ENCODE measurements around the gene MARK2. TPM values are rescaled to one million over a fixed set of nuclear protein-coding genes. Genes with fewer than 3 reads are reported as not detected.

MARK2 gene
- total RNA-seq, 4 donors from 2014 or later, result 47.0 to 91.0 (median 62.2) TPM

DNA sequence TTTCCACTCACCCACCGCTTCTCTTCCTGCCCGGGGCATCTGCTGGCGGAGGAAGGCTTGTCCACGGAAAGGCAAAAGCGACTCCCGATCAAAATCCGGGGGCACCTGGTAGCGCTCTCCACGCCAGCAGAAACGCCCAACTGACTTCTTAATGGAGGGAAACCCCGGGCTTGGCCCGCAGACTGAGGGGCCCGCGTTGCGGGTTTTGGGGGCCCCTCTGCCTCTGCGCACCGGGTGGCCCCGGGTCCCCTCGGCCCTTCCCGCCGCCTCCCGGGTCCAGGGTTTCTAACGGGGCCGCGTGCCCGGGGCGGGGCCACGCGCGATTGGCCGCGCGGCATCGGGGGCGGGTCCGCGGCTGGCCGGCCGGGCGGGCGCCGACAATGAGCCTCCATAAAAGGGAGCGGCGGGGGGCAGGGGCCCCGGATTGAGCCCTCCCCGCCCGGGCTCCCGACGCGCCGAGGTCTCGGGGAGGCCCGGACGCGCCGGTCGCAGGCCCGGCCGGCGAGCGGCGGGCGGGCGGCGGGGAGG is 25.8 kb upstream of the MARK2 start, which contains the start of gene SPINDOC:
Gene SPINDOC (plus strand): TSS at position 422 of the 528 bp plus-strand sequence. CDS start 231 bp downstream, outside the sequence.
- H3K4me1 ChIP-seq, result peaks cover 6 to 35% (median 19%) of the 10 kb centered on the region in 3 donors
- H3K4me3 ChIP-seq, result peak within 1 kb of the TSS; percentile 60 to 97 (median 83)
- DNase-seq, result no peak
- no peaks in the 10 kb centered on the region for H3K9me3 ChIP-seq
- TF ChIP-seq POLR2A (IDR thresholded peaks at IDR 0.05), result peak in 2 of 4 donors; percentile 13 to 49
- TF ChIP-seq, protein P1, sequence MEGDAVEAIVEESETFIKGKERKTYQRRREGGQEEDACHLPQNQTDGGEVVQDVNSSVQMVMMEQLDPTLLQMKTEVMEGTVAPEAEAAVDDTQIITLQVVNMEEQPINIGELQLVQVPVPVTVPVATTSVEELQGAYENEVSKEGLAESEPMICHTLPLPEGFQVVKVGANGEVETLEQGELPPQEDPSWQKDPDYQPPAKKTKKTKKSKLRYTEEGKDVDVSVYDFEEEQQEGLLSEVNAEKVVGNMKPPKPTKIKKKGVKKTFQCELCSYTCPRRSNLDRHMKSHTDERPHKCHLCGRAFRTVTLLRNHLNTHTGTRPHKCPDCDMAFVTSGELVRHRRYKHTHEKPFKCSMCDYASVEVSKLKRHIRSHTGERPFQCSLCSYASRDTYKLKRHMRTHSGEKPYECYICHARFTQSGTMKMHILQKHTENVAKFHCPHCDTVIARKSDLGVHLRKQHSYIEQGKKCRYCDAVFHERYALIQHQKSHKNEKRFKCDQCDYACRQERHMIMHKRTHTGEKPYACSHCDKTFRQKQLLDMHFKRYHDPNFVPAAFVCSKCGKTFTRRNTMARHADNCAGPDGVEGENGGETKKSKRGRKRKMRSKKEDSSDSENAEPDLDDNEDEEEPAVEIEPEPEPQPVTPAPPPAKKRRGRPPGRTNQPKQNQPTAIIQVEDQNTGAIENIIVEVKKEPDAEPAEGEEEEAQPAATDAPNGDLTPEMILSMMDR (IDR thresholded peaks at IDR 0.05), result no peak
- peaks cover 6 to 21% (median 7%) of the 10 kb centered on the region in 3 donors for H3K36me3 ChIP-seq
- intact Hi-C loops (cut with DNase I), result loop anchor here (10.0 kb wide), 1 partner anchor 48 kb away; the partner anchor contains the start of gene ZFTA
- H3K27ac ChIP-seq, result peak within 1 kb of the TSS; percentile 81 to 88 (median 86)
- no peaks in the 10 kb centered on the region for H3K27me3 ChIP-seq
- WGBS, 2 donors, result 0% methylated on average over 3 to 4 of the region's 65 CpGs

DNA sequence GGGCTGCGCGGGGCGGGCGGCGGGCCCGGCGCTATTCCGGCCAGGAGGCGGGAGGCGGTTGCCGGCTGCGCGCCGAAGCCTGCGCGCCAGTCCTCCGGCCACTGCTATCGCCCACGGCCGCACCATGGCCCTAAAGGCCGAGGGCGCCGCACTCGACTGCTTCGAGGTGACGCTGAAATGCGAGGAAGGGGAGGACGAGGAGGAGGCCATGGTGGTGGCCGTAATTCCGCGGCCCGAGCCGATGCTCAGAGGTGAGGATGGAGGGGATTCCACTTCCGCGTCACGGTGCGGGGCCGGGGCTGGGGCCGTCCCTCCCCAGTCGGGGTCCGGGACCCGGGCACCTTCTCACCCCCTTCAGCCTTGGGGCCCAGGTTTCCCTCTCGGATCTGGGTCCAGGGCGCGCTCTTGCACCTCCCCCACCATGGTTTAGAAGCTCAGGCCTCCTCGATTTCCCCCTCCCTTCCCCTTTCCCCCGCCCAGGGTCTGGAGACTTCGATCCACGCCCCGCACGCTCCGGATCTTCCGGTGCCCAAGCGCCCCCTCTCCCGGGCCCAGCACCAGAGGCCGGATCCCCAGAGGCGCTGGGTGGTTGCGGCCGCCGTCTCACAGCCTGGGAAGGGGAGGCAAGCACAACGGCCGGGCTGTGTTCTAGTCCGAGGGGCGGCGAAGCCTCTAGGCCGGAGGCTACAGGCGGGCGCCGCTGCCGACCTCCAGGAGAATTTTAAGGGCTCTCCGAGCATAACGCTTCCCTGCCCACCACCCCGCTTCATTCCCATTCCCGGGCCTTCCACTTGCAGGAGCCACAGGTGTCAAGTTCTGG is 25.1 kb upstream of the MARK2 start:
- peak overlapping the region; percentile 60 to 97 (median 83) for H3K4me3 ChIP-seq
- DNase-seq, result no peak
- WGBS, 2 donors, result 0 to 7% methylated on average over 5 to 9 of the region's 74 CpGs
- peak overlapping the region; percentile 81 to 88 (median 86) for H3K27ac ChIP-seq
- TF ChIP-seq, protein P1 (IDR thresholded peaks at IDR 0.05), result no peak
- no peak for TF ChIP-seq POLR2A (IDR thresholded peaks at IDR 0.05)
- H3K9me3 ChIP-seq, result no peaks in the 10 kb centered on the region
- intact Hi-C loops (cut with DNase I), result loop anchor here (10.0 kb wide), 1 partner anchor 49 kb away; the partner anchor contains the start of gene ZFTA
- H3K4me1 ChIP-seq, result peaks cover 6 to 35% (median 19%) of the 10 kb centered on the region in 3 donors
- H3K27me3 ChIP-seq, result no peaks in the 10 kb centered on the region
- peaks cover 13 to 27% (median 13%) of the 10 kb centered on the region in 3 donors for H3K36me3 ChIP-seq

DNA sequence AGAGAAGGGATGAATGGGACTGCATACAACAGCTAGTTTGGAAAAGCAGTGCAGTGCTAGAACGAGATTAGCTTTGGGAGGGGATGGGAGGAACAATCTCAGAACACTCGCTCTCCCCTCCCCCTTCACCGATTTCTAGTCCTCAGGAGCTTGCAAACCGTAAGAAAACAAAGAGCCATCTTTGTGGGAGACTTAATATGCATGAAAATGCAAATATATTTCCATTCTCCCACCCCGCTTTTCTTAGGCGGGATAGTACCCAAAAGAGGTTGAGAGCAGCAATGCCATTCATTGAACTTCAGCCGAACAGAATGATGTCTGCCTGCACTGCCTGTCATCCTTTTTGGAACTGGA is 24.6 kb upstream of the MARK2 start:
- TF ChIP-seq, protein P1 (IDR thresholded peaks at IDR 0.05), result no peak
- TF ChIP-seq POLR2A (IDR thresholded peaks at IDR 0.05), result no peak
- peak overlapping the region in 3 of 4 donors; percentile 81 to 87 (median 84) for H3K27ac ChIP-seq
- H3K9me3 ChIP-seq, result no peaks in the 10 kb centered on the region
- peak overlapping the region; percentile 60 to 97 (median 83) for H3K4me3 ChIP-seq
- intact Hi-C loops (cut with DNase I), result loop anchor here (10.0 kb wide), 1 partner anchor 50 kb away; the partner anchor contains the start of gene ZFTA
- DNase-seq, result no peak
- H3K27me3 ChIP-seq, result no peaks in the 10 kb centered on the region
- 16% methylated on average over 7 of the region's 7 CpGs for WGBS, 2 donors
- H3K36me3 ChIP-seq, result peaks cover 13 to 33% (median 16%) of the 10 kb centered on the region in 3 donors
- peaks cover 6 to 35% (median 19%) of the 10 kb centered on the region in 3 donors for H3K4me1 ChIP-seq

DNA sequence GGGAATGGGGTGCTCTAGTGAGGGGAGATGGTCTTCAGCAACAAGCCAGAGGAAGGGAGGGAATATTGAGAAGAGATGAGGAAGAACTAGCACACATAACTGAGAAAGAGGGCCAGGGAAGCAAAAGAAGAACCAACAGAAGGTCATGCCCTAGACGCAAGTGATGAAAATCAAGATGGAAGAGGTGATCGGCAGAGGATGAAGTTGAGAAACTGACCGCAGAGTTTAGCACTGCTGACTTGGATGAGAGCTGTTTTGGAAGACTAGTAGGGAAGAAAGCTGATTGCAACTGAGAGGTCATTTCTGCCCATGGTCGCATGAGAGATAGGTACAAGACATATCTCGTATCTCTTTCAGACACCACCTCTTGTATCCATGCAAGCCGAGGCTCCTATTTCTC is 22.7 kb upstream of the MARK2 start:
- TF ChIP-seq, protein P1 (IDR thresholded peaks at IDR 0.05), result no peak
- no peak for TF ChIP-seq POLR2A (IDR thresholded peaks at IDR 0.05)
- no peaks in the 10 kb centered on the region for H3K27me3 ChIP-seq
- peaks cover 6 to 35% (median 19%) of the 10 kb centered on the region in 3 donors for H3K4me1 ChIP-seq
- DNase-seq, result no peak
- H3K9me3 ChIP-seq, result no peaks in the 10 kb centered on the region
- H3K36me3 ChIP-seq, result peaks cover 19 to 51% (median 26%) of the 10 kb centered on the region in 3 donors
- no peak overlapping the region for H3K4me3 ChIP-seq
- intact Hi-C loops (cut with DNase I), result loop anchor here (10.0 kb wide), 1 partner anchor 51 kb away; the partner anchor contains the start of gene ZFTA
- no peak overlapping the region for H3K27ac ChIP-seq
- WGBS, 2 donors, result 90 to 91% methylated on average over 6 of the region's 6 CpGs

Measured in esophagus squamous epithelium (tissue), 5 donors.